B cell (primary cell): ENCODE measurements around the gene SLU7. TPM values are rescaled to one million over a fixed set of nuclear protein-coding genes. Genes with fewer than 3 reads are reported as not detected.

Experiments used
- ATAC-seq: fragments of 200-7000 bp; cut with Tn5 transposase; one replicate; pipeline ENCODE4 v1.10.0; 2021; ENCODE audit warnings: low read depth, mild to moderate bottlenecking, moderate number of reproducible peaks, moderate library complexity
- CTCF ChIA-PET: fragments of 350-600 bp; sonication (Branson Sonifier 250); formaldehyde crosslinking; loops from one replicate; lab custom pipeline; 2021; ENCODE audit warnings: antibody characterized with exemption, inconsistent platforms; lab: Charles Lee
- POLR2A ChIA-PET: fragments of 350-600 bp; sonication (Branson Sonifier 250); formaldehyde crosslinking; loops from one replicate; lab custom pipeline; 2021; ENCODE audit warnings: antibody characterized with exemption; lab: Charles Lee
- DNase-seq: peaks from one replicate; pipeline ENCODE4 v3.0.0; 2013
- H2AFZ ChIP-seq: 2 replicates; pipeline ENCODE4 v1.6.1; 2012; ENCODE audit warnings: mild to moderate bottlenecking, low read depth, low read length; ENCODE audit not compliant: insufficient read depth, poor library complexity, severe bottlenecking
- H3K27ac ChIP-seq, 2 donors: 1 replicate in 1 of 2; 2 replicates in 1 of 2; pipeline ENCODE4 v1.5.1; 2012 to 2013; ENCODE audit warnings: low read length in 2 of 2, mild to moderate bottlenecking in 2 of 2, moderate library complexity in 1 of 2
- H3K27me3 ChIP-seq, 4 experiments: fragments of 200-600 bp in 1 of 4; sonication (generic) in 1 of 4; replicated peaks in 1 of 4; 1 replicate in 2 of 4; 2 replicates in 2 of 4; pipeline versions ENCODE4 v1.6.1 to v1.7.0; 2013 to 2016; ENCODE audit warnings: low read length in 3 of 4, mild to moderate bottlenecking in 2 of 4, mixed read lengths in 1 of 4, moderate library complexity in 1 of 4; ENCODE audit not compliant: insufficient read depth in 4 of 4, control insufficient read depth in 3 of 4; ENCODE audit errors: control extremely low read depth in 1 of 4
- H3K36me3 ChIP-seq, 2 experiments: replicated peaks in 1 of 2; 1 replicate in 1 of 2; 2 replicates in 1 of 2; pipeline versions ENCODE4 v1.6.1 to v1.7.1; 2013; ENCODE audit warnings: low read length in 1 of 2; ENCODE audit not compliant: insufficient read depth in 2 of 2, control insufficient read depth in 1 of 2; ENCODE audit errors: control extremely low read depth in 1 of 2, extremely low read depth in 1 of 2
- H3K4me1 ChIP-seq, 2 donors: fragments of 200-600 bp in 1 of 2; sonication (generic) in 1 of 2; 1 replicate in 1 of 2; 2 replicates in 1 of 2; pipeline versions ENCODE4 v1.5.1 to v1.6.1; 2013 to 2017; ENCODE audit warnings: low read length in 2 of 2; ENCODE audit not compliant: control insufficient read depth in 2 of 2, insufficient read depth in 2 of 2
- H3K4me2 ChIP-seq: replicated peaks from 2 replicates; pipeline ENCODE3; 2012; ENCODE audit warnings: mild to moderate bottlenecking, low read depth, low read length; ENCODE audit not compliant: poor library complexity, severe bottlenecking
- H3K4me3 ChIP-seq, 5 experiments: fragments of 200-600 bp in 1 of 5; sonication (generic) in 1 of 5; 1 replicate in 3 of 5; 2 replicates in 2 of 5; pipeline versions ENCODE4 v1.5.1 to v1.7.0; 2011 to 2016; ENCODE audit warnings: low read length in 4 of 5, mild to moderate bottlenecking in 4 of 5, low read depth in 2 of 5, control low read depth in 1 of 5, moderate library complexity in 1 of 5; ENCODE audit not compliant: insufficient read depth in 1 of 5; ENCODE audit errors: control extremely low read depth in 1 of 5, extremely low read depth in 1 of 5
- H3K79me2 ChIP-seq: fragments of 200-600 bp; sonication (generic); one replicate; pipeline ENCODE4 v1.6.0; 2016; ENCODE audit warnings: low read length; ENCODE audit not compliant: control insufficient read depth, insufficient read depth
- H3K9ac ChIP-seq: fragments of 200-600 bp; sonication (generic); 2 replicates; pipeline ENCODE4 v1.6.1; 2017; ENCODE audit warnings: mild to moderate bottlenecking, low read length, moderate library complexity
- H3K9me3 ChIP-seq, 3 donors: one replicate each; pipeline versions ENCODE4 v1.6.1 to v1.7.1; 2013; ENCODE audit warnings: low read length in 2 of 3; ENCODE audit not compliant: control insufficient read depth in 2 of 3, insufficient read depth in 1 of 3; ENCODE audit errors: control extremely low read depth in 1 of 3
- H4K20me1 ChIP-seq: 2 replicates; pipeline ENCODE4 v1.6.0; 2012; ENCODE audit warnings: mild to moderate bottlenecking, low read length; ENCODE audit not compliant: insufficient read depth, control insufficient read depth, poor library complexity, severe bottlenecking
- H3K27ac Mint-ChIP-seq: one replicate; pipeline ENCODE4 v1.8.0; 2021; ENCODE audit warnings: mixed read lengths
- H3K27me3 Mint-ChIP-seq: one replicate; pipeline ENCODE4 v1.8.0; 2021; ENCODE audit warnings: mixed read lengths
- H3K4me1 Mint-ChIP-seq: one replicate; pipeline ENCODE4 v1.8.0; 2021; ENCODE audit warnings: mixed read lengths
- H3K4me3 Mint-ChIP-seq: one replicate; pipeline ENCODE4 v1.8.0; 2021; ENCODE audit warnings: mixed read lengths
- H3K9me3 Mint-ChIP-seq: one replicate; pipeline ENCODE4 v1.8.0; 2022; ENCODE audit warnings: mixed read lengths; ENCODE audit not compliant: insufficient read depth
- CTCF ChIP-seq: fragments of 200-600 bp; IDR thresholded peaks from one replicate; pipeline ENCODE4 v1.8.0; 2022; ENCODE audit warnings: antibody characterized with exemption, mild to moderate bottlenecking
- EZH2 ChIP-seq: IDR thresholded peaks from 2 replicates; pipeline ENCODE4 v1.6.1; 2012; ENCODE audit warnings: borderline replicate concordance, low read depth, mild to moderate bottlenecking, moderate library complexity, low read length; ENCODE audit not compliant: insufficient read depth, poor library complexity, severe bottlenecking
- WGBS: methylation state at CpG from one replicate; pipeline ENCODE4 v1.1.5; 2013; ENCODE audit warnings: missing lambda C conversion rate; ENCODE audit not compliant: insufficient coverage; 5-methylcytosine and 5-hydroxymethylcytosine counted together
- intact Hi-C: fragments of 100-400 bp; cut with micrococcal nuclease; formaldehyde crosslinking; loops from one replicate; pipeline ENCODE4 v1.10.0; 2022
- polyA plus RNA-seq: library from polyadenylated mRNA; depleted of rRNA; stranded (reverse); fragments of >200 nt; gene quantifications from 2 replicates; pipeline ENCODE4 v1.2.3, GENCODE V29; 2012
- total RNA-seq, 2 donors: library from RNA; stranded (reverse); fragments of 120-200 nt in 1 of 2; gene quantifications; 1 replicate in 1 of 2; 2 replicates in 1 of 2; pipeline versions ENCODE4 v1.2.3 to v1.2.4, GENCODE V29; 2013 to 2022

The SLU7 gene
- total and polyA plus RNA-seq, 2 donors (not counting 1 experiment from before 2014, with no cell fraction given) = 30.8 to 68.3 TPM

GRCh38 chr5:160464466-160464797, 45.6 kb upstream of the SLU7 start:
- H3K4me3 Mint-ChIP-seq = no peak overlapping the region
- no peaks in the 10 kb centered on the region for H3K27me3 Mint-ChIP-seq
- no peaks in the 10 kb centered on the region for H4K20me1 ChIP-seq
- peaks cover 40% of the 10 kb centered on the region for H3K4me1 Mint-ChIP-seq
- intact Hi-C loops = no loop called here
- POLR2A ChIA-PET = no interaction called here
- no peaks in the 10 kb centered on the region for H3K9me3 Mint-ChIP-seq
- ATAC-seq = no peak
- H3K36me3 ChIP-seq = no peaks in the 10 kb centered on the region
- no peak overlapping the region for H2AFZ ChIP-seq
- no peak overlapping the region for H3K4me3 ChIP-seq
- no peak overlapping the region for H3K27ac ChIP-seq
- no peak overlapping the region for H3K27ac Mint-ChIP-seq
- H3K9me3 ChIP-seq = no peaks in the 10 kb centered on the region
- H3K79me2 ChIP-seq = peaks cover 12% of the 10 kb centered on the region
- no peak for DNase-seq
- TF ChIP-seq EZH2 = no peak
- no peak overlapping the region for H3K4me2 ChIP-seq
- no CpG with 5 or more reads among the region's 4 CpGs for WGBS
- no peak overlapping the region for H3K9ac ChIP-seq
- peaks cover 0 to 27% (median 0%) of the 10 kb centered on the region in 4 experiments for H3K27me3 ChIP-seq
- CTCF ChIA-PET = interaction anchor here (5.9 kb wide), 1 partner anchor 25 kb away, joined by 89 read pairs; no protein-coding TSS in a partner anchor
- H3K4me1 ChIP-seq = peaks cover 28 to 33% of the 10 kb centered on the region in 2 donors

GRCh38 chr5:160463740-160464465, 45.0 kb upstream of the SLU7 start:
- H3K4me2 ChIP-seq = no peak overlapping the region
- H2AFZ ChIP-seq = no peak overlapping the region
- POLR2A ChIA-PET = no interaction called here

More at GRCh38 chr5:160463740-160464465, 45.0 kb upstream of the SLU7 start:
- no peaks in the 10 kb centered on the region for H3K9me3 Mint-ChIP-seq
- no peak overlapping the region for H3K27ac Mint-ChIP-seq
- TF ChIP-seq CTCF (no peak), EZH2 (no peak)
- no peaks in the 10 kb centered on the region for H4K20me1 ChIP-seq
- no peaks in the 10 kb centered on the region for H3K36me3 ChIP-seq
- H3K4me3 Mint-ChIP-seq = no peak overlapping the region
- no peak for DNase-seq
- peaks cover 7% of the 10 kb centered on the region for H3K79me2 ChIP-seq
- intact Hi-C loops = no loop called here
- no peak overlapping the region for H3K9ac ChIP-seq
- no peak overlapping the region for H3K4me3 ChIP-seq
- CTCF ChIA-PET = interaction anchor here (5.9 kb wide), 1 partner anchor 25 kb away, joined by 89 read pairs; no protein-coding TSS in a partner anchor
- peaks cover 42% of the 10 kb centered on the region for H3K4me1 Mint-ChIP-seq
- peaks cover 0 to 22% (median 0%) of the 10 kb centered on the region in 4 experiments for H3K27me3 ChIP-seq
- H3K27me3 Mint-ChIP-seq = no peaks in the 10 kb centered on the region
- no peaks in the 10 kb centered on the region for H3K9me3 ChIP-seq
- 56% methylated on average over 3 of the region's 7 CpGs for WGBS
- H3K27ac ChIP-seq = no peak overlapping the region
- no peak for ATAC-seq
- H3K4me1 ChIP-seq = peaks cover 23 to 27% of the 10 kb centered on the region in 2 donors
